GM21737 (cell line): ENCODE measurements around the gene EEF2.

Experiments used
- ATAC-seq: cut with Tn5 transposase; IDR thresholded peaks from one replicate; pipeline ENCODE4 v1.9.1; 2021; ENCODE audit warnings: mild to moderate bottlenecking, moderate library complexity; ENCODE audit not compliant: unreplicated experiment

Gene EEF2

DNA sequence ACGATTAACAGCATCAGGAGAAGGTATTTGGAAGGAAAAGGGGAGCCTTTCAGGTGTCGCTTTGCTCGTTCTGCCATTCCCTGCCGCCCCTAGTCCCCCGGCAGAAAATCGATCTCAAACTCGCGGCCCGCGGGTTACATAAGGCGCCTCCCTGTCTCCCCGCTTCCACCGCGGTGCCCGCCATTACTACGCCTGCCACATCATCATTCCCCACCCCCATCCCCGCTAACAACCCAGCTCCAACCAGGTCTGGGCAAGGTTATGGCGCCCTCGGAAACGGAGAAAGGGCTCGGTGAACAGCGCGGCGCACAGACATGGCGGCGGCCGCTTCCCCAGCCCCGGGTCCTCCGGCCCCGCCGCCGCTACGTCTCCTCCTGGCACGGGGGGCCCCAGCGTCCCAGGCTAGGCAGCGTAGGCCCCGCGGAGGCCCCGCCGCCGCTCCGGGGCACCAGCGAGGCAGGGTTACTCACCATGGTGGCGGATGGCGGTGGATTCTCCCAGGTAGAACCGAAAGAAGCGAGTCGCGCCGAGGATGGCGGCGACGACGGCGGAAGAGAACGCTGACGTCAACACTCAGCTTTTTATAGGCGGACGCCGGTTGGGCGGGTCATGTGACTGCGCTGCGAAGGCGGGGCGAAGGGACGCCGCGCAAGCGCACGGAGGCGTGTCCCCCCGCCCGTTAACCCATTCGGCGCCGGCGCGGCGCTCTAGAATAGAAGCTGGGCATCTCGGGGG is at the start of gene EEF2:
TSS of gene EEF2 (minus strand) at position 556 of the 735 bp plus-strand sequence. CDS start at position 473, 83 bp downstream.
- peak; percentile 41 for ATAC-seq

DNA sequence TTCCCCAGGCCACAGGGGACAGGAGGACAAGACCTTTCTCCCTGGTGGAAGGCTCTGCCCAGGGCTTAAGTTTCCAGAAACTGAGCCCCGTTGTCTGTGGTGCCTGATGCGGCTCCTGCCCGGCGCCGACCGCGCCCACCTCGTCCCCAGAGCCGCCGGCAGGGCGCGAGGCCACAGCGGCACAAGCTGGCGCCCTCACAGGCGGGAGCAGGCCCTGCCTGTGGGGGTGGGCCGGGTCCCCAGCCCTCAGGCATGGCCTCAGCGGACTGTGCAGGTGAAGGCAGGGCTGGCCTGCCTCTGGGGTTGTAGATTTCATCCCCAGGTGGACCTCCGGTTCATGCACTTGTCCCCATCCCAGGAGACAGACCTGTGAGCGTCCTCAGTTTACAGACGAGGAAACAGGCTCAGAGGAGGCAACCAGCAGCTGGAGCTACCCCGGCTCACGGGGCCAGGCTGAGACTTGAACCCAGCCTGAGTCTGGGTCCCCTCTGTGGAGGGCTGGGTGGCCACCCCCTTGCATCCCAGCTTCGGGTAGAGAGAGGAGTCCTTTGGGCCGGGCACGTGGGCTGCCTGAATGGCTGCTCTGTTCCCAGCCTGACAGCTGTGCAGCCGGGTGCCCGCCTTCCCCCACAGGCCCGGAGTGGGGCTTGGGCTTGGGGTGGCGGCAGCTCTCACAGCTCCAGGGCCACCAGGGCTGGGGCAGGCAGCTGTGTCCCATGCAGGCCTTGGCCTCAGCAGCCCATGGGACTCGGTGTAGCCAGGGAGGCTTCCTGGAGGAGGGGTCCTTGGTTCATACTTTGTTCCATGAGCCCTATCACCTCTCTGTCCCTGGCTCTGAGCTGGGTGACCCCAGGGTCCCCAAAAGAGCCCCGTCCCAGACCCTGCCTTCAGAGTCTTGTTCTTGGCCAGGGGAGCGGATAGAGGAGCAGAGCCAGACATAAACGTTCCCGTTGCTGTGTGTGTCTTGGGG is 49.1 kb upstream of the EEF2 start:
- ATAC-seq: no peak

DNA sequence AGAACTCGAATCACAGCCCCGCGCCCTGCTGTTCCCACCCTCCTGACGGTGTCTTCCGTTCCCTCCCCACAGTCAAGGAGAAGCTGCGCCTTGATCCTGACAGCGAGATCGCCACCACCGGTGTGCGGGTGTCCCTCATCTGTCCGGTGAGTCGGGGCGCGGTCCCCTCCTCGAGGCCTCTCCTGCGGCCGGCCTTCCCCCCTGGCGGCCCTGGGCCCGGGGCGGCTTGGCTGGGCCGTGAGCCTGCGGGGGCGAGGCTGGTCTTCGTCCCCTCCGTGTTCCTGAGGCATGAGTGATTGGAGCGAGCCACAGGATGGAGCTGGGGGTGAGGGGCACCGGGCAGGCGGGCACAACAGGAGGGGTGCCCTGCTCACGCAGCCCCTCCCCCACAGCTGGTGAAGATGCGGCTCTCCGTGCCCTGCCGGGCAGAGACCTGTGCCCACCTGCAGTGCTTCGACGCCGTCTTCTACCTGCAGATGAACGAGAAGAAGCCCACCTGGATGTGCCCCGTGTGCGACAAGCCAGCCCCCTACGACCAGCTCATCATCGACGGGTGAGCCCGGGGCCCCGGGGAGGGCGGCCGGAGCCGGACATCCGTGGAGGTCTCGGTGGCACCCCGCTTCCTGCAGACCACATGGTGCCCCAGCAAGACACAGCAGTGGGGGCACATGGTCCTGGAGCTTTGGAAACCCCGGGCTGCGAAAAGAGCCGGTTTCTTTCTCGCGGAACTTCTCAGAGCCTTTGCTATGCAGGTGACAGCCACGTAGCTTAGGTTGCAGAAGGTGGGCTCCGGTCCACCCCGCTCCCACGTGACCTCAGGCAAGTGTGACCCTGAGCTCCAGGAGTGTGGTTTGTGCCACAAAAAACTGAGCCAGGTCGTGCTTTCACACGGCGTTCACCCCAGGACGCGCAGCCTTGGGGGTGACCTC is 48.0 kb upstream of the EEF2 start:
- no peak for ATAC-seq

DNA sequence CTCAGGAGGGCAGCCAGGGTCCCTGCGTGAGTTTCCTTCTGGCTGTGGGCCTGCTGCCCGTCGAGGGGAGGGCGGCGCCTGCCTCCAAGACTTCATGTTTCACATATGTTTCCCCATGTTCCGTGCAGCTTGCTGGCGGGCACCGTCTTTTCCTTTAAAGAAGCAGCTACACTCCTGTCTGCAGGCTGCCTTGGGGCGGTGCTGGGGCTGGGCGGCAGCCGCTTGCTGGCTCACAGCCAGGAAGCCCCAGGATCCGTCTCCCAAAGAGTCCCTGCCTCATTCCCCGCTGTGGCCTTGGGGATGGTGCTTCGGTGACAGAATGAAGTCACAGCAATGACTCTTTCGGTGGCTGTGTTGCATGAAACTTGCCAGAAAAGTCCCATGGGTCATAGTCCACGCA is 47.2 kb upstream of the EEF2 start:
- ATAC-seq: no peak

DNA sequence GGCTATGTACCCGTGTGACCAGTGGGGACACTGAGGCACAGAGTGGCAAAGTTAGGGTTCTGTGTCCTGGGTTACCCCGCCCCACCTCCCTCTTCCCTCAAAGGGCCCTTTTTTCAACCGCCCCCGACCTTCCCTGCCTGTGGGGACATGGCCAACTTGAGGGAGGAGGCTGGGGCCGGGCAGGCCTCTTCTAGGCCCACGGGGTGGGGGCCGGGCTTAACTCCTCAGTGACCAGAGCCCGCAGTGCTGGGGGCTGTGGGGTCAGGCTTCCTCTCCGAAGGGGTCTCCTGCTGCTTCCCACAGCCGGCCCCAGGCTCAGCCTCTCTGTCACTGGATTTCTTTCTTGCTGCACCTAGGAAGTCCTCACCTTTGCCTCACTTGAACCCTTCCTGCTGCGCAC is 46.2 kb upstream of the EEF2 start:
- no peak for ATAC-seq

DNA sequence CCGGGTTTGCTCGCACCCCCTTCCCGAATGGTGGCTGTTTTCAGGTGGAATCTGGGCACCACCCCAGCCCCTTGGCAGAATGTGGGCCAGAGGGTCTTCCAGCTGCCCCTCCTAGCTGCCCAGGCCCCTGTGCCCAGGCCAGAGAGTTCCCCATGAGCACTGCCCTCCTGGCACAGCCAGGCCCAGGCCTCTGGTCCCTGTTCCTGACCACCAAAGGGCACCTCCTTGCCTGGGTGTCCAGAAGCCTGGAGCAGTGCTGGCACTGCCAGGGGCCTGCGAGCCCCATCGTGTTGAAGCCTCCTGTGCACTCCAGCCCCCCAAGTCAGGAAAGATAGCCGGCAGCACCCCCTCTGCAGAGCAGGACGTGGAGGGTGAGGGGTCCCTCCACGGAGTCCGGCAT is 45.7 kb upstream of the EEF2 start:
- no peak for ATAC-seq

DNA sequence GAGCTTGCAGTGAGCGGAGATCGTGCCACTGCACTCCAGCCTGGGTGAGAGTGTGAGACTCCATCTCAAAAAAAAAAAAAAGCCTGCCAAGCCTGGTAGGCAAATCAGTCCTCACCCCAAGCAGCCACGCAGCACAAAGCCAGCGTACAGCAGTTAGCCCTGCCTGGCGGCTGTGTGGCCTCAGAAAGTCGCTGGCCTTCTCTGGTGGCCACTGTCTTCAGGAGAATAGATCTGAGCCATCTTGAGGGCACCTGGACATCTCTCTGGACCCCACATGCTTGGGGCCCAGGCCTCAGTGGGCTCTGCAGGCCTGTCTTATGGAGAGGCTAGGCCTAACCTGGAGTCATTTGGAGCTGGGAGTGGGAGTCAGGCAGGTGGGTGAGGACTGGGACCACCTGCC is 45.3 kb upstream of the EEF2 start:
- ATAC-seq: no peak

DNA sequence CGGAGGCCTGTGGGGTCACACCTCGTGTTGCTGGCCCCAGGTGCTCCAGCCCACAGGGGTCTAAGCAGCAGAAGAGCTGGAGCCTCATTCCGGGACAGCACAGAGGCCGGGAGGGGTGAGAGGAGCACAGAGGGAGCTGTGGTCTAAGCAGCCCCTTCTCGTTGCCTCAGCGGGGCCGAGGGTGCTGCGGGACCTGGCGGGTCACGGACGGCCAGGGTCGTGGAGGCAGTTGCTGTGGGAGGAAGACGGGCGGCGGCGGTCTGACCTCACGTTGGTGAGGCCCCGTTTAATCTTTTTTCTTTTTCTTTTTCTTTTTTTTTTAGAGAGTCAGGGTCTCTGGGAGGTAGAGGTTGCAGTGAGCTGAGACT is 44.0 kb upstream of the EEF2 start:
- ATAC-seq: no peak

DNA sequence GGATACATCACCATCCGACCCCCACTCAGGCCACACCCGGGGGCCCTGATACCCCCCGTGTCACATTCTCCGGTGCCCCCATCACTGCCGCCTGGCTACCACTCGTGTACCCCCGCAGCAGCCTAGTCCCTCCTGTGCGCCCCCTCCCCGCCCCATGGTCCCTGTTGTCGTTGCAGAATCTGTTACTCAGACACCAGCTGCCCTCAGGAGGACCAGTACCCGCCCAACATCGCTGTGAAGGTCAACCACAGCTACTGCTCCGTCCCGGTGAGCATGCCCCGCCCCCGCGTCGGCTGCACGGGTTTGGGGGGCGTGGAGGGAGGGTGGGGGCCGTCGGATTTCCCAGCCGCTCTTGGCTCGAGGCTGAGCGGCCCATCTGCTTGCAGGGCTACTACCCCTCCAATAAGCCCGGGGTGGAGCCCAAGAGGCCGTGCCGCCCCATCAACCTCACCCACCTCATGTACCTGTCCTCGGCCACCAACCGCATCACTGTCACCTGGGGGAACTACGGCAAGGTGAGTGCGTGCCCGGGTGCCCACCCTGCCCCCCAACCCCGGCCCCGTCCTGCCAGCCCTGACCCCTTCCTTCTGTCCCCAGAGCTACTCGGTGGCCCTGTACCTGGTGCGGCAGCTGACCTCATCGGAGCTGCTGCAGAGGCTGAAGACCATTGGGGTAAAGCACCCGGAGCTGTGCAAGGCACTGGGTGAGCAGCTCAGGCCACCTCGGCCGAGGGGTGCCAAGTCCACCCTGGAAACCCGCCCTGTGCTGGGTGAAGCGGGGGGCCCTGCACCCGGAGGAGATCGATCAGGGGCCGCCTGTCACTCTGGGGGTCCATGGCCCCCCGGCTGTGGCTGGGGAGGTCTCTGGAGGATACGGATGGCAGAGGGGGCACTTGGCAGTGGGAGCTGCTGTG is 43.3 kb upstream of the EEF2 start:
- no peak for ATAC-seq

DNA sequence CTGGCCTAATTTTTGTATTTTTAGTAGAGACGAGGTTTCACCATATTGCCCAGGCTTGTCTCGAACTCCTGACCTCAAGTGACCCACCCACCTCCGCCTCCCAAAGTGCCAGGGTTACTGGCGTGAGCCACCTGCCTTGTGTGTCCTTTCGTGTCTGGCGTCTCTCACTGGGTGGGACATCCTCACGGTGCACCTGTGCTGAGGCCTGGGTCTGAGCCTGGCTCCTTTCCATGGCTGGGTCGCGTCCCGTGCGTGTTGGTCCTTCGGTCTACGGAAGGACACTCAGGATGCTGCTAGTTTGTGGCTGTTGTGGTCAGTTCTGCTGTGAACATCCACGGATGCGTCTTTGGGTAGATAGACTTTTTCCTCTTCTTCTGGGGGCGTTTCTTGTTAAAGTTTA is 41.9 kb upstream of the EEF2 start:
- ATAC-seq: no peak

DNA sequence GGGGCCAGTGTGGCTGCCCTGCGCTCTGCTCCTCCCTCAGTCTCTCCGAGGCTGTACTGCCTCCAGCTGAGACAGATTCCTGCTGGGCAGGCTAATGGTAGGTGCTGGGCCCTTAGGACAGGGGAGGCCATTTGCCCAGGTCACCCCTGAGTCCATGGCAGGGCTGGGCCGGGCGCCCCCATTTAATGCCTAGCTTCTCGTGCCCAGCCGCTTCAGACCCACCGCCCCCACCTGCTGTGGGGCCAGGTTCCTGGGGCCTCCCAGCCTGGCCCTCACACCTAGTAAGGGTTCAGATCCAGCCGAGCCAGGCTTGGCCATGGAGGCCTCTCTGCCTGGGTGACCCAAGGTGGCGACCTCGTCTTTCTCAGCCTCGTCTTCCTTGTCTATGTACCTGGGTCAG is 40.1 kb upstream of the EEF2 start:
- ATAC-seq: no peak

DNA sequence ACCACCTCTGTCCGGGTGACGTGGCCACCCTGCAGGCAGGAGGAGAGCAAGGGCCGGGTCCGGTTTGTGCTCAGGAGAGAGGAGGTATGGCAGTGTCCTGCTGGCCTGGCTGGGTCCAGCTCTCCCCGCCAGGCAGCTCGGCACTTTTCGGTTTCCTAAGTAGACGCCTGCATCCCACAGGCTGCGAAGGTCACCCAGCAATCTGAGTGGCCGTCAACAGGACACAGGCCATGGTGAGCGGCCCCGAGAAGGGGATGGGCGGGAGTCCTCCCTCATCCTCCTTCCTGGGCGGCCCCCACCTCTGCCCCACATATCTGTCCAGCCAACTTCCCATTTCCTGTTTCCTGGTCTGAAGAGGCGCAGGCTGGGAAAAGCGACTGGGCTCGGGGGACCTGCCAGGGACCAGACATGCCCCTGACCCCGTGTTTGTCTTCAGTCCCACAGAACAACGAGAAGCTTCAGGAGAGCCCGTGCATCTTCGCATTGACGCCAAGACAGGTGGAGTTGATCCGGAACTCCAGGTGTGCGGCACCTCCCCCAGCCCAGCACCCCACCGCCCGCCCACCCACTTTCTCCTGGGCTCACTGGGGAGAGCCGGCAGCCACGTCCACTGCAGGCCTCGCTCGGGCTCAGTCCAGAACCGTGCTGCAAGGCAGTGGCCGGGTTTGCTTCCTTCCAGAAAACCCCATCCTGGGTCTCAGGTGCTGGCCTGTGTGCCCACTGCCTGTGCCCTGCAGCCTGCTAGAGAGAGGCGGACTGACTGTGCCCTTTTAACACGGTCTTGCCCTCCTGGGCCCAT is 38.5 kb upstream of the EEF2 start:
- no peak for ATAC-seq

DNA sequence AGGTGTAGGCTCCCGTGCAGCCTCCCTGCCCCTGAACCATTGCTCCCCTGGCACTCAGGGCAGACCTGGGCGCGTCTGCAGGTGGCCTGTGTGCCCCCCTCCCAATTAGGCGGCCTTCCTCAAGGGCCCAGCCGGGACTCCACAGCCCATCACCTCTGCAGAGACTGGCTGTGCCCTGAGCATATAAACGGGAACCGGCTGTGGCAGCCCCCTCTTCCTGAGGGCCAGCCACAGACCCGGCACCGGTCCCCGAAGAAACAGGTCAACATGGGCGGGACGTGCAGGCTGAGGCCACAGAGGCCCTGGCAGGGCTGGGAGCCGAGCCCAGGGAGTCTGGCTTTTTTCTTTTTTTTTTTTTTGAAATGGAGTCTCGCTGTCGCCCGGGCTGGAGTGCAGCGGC is 34.3 kb upstream of the EEF2 start:
- no peak for ATAC-seq

DNA sequence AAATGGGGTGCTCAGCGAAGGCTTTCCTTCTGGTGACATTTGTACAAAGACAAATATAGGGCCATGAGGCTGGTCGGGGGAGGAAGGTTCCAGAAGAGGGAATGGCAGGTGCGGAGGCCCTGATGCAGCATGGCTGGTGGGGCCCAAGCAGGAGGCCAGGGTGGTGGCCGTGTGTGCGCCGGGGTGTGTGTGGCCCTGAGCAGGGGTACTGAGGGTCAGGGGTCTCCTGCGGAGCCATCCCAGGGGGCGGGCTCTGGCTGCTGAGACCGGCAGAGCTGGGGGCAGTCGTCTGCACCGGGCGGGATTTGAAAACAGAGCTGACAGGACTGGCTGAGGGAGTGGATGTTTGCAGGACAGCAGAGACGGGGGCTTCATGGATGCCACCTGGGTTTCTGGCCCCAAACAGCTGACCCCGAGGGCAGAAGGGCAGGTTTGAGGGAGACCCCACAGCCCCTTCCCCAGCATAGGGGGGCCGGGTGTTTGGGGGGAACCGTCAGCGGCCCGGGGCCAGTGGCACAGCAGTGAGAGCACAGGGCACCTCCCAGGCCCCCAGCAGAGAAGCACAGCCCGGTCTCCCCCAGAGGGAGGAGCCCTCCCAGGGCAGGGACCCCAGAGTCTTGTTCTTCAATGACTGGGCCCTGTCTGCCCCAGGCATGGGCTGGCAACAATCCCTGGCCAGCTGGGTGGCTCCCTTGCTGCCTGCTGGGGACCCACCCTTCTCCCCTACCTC is 33.7 kb upstream of the EEF2 start:
- no peak for ATAC-seq

DNA sequence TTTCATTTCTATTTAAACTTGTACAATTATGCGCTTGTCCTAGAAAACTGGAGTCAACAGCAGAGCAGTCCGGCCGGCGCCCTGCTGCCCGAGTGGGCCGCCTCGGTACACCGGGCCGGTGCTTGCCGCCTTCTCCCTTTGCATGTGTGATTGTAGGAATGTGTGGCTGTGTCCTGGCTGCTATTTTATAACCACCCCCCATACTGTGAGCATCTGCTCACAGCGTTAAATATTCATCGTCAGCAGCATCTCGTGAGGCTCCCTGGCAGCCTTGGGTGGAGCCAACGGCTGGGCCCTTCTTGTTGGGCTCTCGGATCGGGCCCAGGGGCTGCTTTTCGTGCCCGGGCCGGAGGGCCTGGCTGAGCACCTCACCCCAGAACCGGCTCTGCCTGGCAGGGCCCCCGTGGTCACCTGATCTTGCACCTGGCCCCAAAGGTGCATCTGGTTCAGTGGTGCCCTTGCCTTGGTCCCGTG is 32.9 kb upstream of the EEF2 start:
- ATAC-seq: no peak

DNA sequence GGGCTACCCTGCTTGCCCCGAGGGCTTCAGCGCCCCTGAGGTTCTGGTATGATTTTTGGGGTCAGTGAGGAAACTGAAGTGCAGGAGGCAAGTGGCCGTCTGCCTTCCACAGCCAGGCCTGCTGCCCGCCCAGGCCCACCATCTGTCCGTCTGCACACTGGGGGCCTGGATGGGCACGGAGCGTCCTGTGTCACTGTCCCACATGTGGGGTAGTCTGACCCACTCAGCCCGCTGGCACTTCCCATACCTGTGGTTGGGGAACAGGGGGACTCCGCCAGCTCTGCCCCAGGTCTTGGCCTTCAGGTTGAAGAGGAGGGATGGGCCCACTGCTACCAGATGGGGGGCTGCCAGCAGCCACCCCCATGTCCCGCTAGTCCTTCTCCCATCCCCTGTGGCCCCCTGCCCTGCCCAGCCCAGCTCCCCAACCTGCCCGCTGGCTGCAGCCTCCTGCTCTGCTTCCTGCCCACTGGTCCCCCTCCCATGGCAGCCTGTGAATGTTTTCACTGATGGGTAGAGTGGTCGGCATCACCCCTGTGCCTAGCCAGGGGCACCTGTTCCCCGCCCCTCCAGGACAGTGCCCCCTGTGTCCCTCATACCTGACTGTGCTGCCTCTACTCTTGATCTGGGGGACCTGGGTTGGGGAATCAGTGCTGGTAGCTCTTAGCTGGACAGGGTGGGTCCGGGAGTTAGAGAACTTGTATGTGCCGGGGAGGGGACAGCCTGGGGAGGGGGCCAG is 31.8 kb upstream of the EEF2 start:
- ATAC-seq: no peak

DNA sequence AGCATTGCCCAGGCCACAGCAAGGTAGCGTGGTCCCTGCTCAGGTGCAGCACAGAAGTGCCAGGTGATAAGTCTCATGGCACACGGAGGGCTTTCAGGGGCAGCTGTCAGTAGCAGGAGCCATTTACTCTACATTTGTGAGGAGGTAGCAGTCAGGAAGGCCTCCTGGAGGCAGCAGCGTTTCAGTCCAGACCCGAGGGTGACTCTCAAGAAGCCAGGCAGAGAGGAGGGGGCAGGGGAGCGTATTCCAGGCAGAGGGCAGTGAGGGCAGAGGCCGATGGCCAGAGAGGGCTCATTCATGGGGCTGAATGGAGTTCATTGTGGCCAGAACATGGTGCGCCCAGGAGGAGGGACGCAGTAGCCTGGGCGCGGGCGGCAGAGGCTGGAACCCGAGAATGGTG is 31.2 kb upstream of the EEF2 start:
- ATAC-seq: no peak
